Mesendoderm (in vitro differentiated cells): Measurements from ENCODE around the gene BSN. TPM values are rescaled to one million over a fixed set of nuclear protein-coding genes. Genes with fewer than 3 reads are reported as not detected.
A peak's percentile ranks its signal among the peaks of the same experiment; 100 is the strongest.

Experiments
- DNase-seq: peaks from one replicate; pipeline ENCODE4 v3.0.0; 2013
- H2AK5ac ChIP-seq: 2 replicates; pipeline ENCODE4 v1.6.1; 2013; ENCODE audit warnings: low read length, inconsistent platforms
- H2BK120ac ChIP-seq: 2 replicates; pipeline ENCODE4 v1.6.1; 2013; ENCODE audit warnings: low read depth, mild to moderate bottlenecking, low read length, moderate library complexity, mixed read lengths
- H2BK15ac ChIP-seq: replicated peaks from 2 replicates; pipeline ENCODE4 v1.6.1; 2013; ENCODE audit warnings: low read depth, mild to moderate bottlenecking, moderate library complexity
- H2BK5ac ChIP-seq: 2 replicates; pipeline ENCODE4 v1.6.1; 2013; ENCODE audit warnings: low read length, inconsistent platforms
- H3K18ac ChIP-seq: 2 replicates; pipeline ENCODE4 v1.6.1; 2013; ENCODE audit warnings: mild to moderate bottlenecking, low read length, mixed read lengths
- H3K23ac ChIP-seq: one replicate; pipeline ENCODE4 v1.6.1; 2013; ENCODE audit warnings: low read length
- H3K27ac ChIP-seq: 2 replicates; pipeline ENCODE4 v1.5.1; 2013; ENCODE audit warnings: low read depth, mild to moderate bottlenecking, inconsistent platforms, low read length, moderate library complexity
- H3K27me3 ChIP-seq: 2 replicates; pipeline ENCODE4 v1.6.1; 2013; ENCODE audit warnings: low read length, control low read depth, mild to moderate bottlenecking, inconsistent platforms; ENCODE audit not compliant: insufficient read depth, poor library complexity
- H3K36me3 ChIP-seq: 2 replicates; pipeline ENCODE4 v1.6.1; 2013; ENCODE audit warnings: low read length, inconsistent platforms; ENCODE audit not compliant: control insufficient read depth, insufficient read depth
- H3K4ac ChIP-seq: one replicate; pipeline ENCODE4 v1.6.1; 2013; ENCODE audit warnings: low read depth, mild to moderate bottlenecking, low read length, moderate library complexity
- H3K4me1 ChIP-seq: 2 replicates; pipeline ENCODE4 v1.6.1; 2013; ENCODE audit warnings: low read depth, low read length, inconsistent platforms; ENCODE audit not compliant: control insufficient read depth
- H3K4me2 ChIP-seq: 2 replicates; pipeline ENCODE4 v1.6.1; 2013; ENCODE audit warnings: low read length
- H3K4me3 ChIP-seq: 2 replicates; pipeline ENCODE4 v1.5.1; 2013; ENCODE audit warnings: mild to moderate bottlenecking, low read length
- H3K56ac ChIP-seq: one replicate; pipeline ENCODE4 v1.6.1; 2013; ENCODE audit warnings: low read length
- H3K79me1 ChIP-seq: 2 replicates; pipeline ENCODE4 v1.6.1; 2013; ENCODE audit warnings: low read length, inconsistent platforms
- H3K79me2 ChIP-seq: 2 replicates; pipeline ENCODE4 v1.6.1; 2013; ENCODE audit warnings: mild to moderate bottlenecking, low read length; ENCODE audit not compliant: control insufficient read depth, insufficient read depth
- H3K9ac ChIP-seq: 2 replicates; pipeline ENCODE4 v1.6.1; 2013; ENCODE audit warnings: low read length, inconsistent platforms
- H4K5ac ChIP-seq: one replicate; pipeline ENCODE4 v1.6.1; 2013; ENCODE audit warnings: low read length
- H4K8ac ChIP-seq: one replicate; pipeline ENCODE4 v1.6.1; 2013; ENCODE audit warnings: low read depth, mild to moderate bottlenecking, control low read depth, low read length, moderate library complexity
- WGBS: extraction: QIAGEN DNeasy Blood & Tissue Kit; methylation state at CpG from one replicate; pipeline ENCODE4 v1.1.7; 2013; ENCODE audit warnings: low lambda C conversion rate, missing lambda C conversion rate; ENCODE audit not compliant: insufficient coverage; ENCODE audit errors: extremely low coverage; 5-methylcytosine and 5-hydroxymethylcytosine counted together
- polyA plus RNA-seq, 2 experiments: library from polyadenylated mRNA; stranded (reverse); fragments of 200-250 nt; gene quantifications; one replicate each; pipeline ENCODE4 v1.2.3, GENCODE V29; 2013

BSN gene
- 0.38 TPM for polyA plus RNA-seq (2013, experiment 1 of 2)
- polyA plus RNA-seq (2013, experiment 2 of 2), result 0.43 TPM

DNA sequence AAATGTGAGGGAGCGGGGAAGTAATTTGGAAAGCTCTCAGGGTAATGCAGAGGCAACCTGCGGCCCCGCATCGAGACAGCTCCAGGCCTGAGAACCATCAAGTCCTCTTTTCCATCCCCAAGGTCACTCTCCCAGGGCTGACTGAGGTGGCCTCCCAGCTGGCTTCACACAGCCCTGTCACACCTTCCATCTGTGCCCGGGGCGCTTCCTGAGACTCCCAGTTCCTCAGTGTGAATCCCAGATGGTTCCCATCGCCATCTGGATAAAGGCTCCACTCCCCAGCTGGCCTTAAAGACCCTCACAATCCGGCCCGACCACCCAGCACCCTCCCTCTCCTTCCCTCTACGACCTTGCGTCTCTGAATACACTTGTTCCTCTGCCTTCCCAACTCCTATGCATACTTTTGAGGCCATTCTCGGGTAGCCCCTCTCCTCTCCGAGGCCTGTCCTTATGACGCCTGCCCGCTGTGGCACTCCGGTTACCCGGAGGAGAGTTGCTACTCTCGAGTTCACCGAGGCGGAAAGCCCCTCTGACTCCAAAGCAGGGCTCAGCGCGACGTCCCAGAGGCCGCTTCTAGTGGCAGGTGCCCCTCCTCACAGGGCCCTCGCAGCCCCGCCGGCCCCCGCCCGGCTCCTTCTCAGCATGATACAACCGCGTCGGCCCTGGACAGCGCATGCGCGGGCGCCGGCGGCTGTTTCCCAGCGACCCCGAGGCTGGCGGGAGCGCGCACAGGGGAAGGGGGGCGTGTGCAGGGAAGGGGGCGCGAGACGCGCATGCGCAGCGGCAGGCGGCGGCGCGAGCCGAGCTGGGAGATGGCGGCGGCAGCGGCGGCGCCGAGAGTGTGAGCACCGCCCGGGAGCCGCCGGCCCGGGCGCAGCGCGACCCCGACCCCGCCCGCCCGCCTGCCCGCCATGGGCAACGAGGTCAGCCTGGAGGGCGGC, at the start of gene BSN:
BSN (plus strand) TSS at position 786 of the 941 bp plus-strand sequence; CDS start at position 912, 126 bp downstream.
- peak within 1 kb of the TSS; percentile 85 for H3K4me2 ChIP-seq
- peak within 1 kb of the TSS; percentile 69 for H4K8ac ChIP-seq
- no peaks in the 10 kb centered on the region for H3K79me2 ChIP-seq
- peak within 1 kb of the TSS; percentile 60 for H3K9ac ChIP-seq
- no CpG with 5 or more reads among the region's 76 CpGs for WGBS
- H3K18ac ChIP-seq, result peak within 1 kb of the TSS; percentile 55
- peak within 1 kb of the TSS; percentile 82 for H3K56ac ChIP-seq
- peak within 1 kb of the TSS; percentile 4 for H3K27ac ChIP-seq
- H2BK5ac ChIP-seq, result no peak within 1 kb of the TSS
- peaks cover 4% of the 10 kb centered on the region for H3K4me1 ChIP-seq
- H2BK15ac ChIP-seq, result no peak within 1 kb of the TSS
- peak within 1 kb of the TSS; percentile 80 for H3K23ac ChIP-seq
- DNase-seq, result peak; percentile 93
- H3K79me1 ChIP-seq, result no peaks in the 10 kb centered on the region
- no peak within 1 kb of the TSS for H2AK5ac ChIP-seq
- H3K27me3 ChIP-seq, result no peaks in the 10 kb centered on the region
- peak within 1 kb of the TSS; percentile 82 for H3K4me3 ChIP-seq
- H3K36me3 ChIP-seq, result no peaks in the 10 kb centered on the region
- H4K5ac ChIP-seq, result no peak within 1 kb of the TSS
- H3K4ac ChIP-seq, result no peak within 1 kb of the TSS
- H2BK120ac ChIP-seq, result no peak within 1 kb of the TSS

GRCh38 chr3:49506906-49507305, 47.4 kb upstream of the BSN start:
- Histone ChIP-seq H2AK5ac (no peak overlapping the region), H3K56ac (no peak overlapping the region), H4K5ac (no peak overlapping the region), H3K4me2 (no peak overlapping the region), H3K23ac (no peak overlapping the region), H3K4me3 (no peak overlapping the region), H2BK15ac (no peak overlapping the region), H2BK5ac (no peak overlapping the region), H3K79me1 (peaks cover 5% of the 10 kb centered on the region), H3K79me2 (peaks cover 3% of the 10 kb centered on the region), H3K18ac (no peak overlapping the region), H3K4me1 (no peaks in the 10 kb centered on the region), H3K9ac (no peak overlapping the region), H3K27me3 (no peaks in the 10 kb centered on the region), H3K27ac (no peak overlapping the region), H3K36me3 (peaks cover 2% of the 10 kb centered on the region), H2BK120ac (no peak overlapping the region), H3K4ac (no peak overlapping the region), H4K8ac (no peak overlapping the region)
- WGBS, result no CpG with 5 or more reads among the region's 3 CpGs
- DNase-seq, result no peak

DNA sequence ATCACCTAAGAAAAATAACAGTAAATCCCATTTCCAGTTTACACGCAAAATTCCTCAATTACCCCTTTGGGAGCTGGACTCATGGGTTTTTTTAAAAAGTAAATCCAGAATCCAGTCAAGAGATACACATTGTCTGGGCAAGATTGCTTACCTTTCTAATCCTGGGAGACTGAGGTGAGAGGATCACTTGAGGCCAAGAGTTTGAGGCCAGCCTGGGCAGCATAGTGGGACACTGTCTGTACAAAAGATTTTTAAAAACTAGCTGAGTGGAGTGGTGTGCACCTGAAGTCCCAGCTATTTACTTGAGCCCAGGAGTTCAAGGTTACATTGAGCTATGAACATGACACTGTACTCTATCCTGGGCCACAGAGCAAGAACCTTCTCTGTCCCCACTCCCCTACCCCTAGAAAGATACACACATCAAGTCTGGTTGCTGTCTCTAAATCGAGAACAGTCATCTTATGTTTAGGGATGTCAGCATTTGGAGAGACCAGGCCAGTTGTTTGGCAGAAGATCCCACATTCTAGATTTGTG, 45.2 kb upstream of the BSN start:
- Histone ChIP-seq H3K23ac (no peak overlapping the region), H3K27ac (no peak overlapping the region), H2BK120ac (no peak overlapping the region), H4K5ac (no peak overlapping the region), H3K4ac (no peak overlapping the region), H4K8ac (no peak overlapping the region), H3K4me1 (no peaks in the 10 kb centered on the region), H3K18ac (no peak overlapping the region), H2BK15ac (no peak overlapping the region), H3K56ac (no peak overlapping the region), H3K36me3 (peaks cover 2% of the 10 kb centered on the region), H3K27me3 (no peaks in the 10 kb centered on the region), H3K79me1 (peaks cover 5% of the 10 kb centered on the region), H2BK5ac (no peak overlapping the region), H2AK5ac (no peak overlapping the region), H3K9ac (no peak overlapping the region), H3K4me2 (no peak overlapping the region), H3K4me3 (no peak overlapping the region), H3K79me2 (peaks cover 2% of the 10 kb centered on the region)
- DNase-seq, result no peak
- WGBS, result no CpG with 5 or more reads among the region's 2 CpGs

DNA sequence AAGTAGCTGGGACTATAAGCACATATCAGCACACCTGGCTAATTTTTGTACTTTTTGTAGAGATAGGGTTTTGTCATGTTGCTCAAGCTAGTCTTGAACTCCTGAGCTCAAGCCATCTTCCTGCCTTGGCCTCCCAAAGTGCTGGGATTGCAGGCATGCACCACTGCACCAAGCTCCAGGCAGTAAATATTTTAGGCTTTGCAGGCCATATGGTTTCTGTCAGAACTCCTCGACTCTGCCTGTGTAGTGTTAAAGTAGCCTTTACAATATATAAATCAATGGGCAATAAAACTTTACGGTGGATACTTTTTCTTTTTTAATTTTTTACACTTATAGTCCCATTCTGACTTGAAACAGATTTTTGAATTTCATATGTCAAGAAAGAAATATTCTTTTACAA, 42.6 kb upstream of the BSN start:
- H3K36me3 ChIP-seq, result peaks cover 2% of the 10 kb centered on the region
- no peak overlapping the region for H3K23ac ChIP-seq
- WGBS, result no CpG with 5 or more reads among the region's 2 CpGs

DNA sequence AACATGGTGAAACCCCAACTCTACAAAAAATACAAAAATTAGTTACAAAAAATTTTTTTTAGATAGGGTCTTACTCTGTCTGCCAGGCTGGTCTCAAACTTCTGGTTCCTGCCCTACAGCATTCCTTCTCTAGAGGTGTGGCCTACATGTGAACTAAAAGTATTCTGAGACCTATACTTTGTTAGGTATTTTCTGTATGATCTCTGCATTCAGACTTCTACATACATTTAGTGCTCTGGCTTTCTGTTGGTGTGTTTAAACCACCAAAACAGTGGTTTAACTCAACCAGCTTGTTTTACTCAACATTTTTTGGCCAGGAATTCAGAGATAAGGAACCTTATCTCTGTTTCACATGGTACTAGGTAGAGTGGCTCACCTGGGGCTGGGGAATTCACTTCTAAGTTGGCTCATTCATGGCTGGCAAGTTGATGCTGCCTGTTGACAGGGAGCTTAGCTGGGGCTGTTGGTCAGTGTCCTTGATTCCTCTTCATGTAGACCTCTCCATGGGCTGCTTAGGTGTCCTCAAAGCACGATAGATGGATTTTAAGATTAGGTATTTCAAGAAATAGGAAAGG, 41.4 kb upstream of the BSN start:
- Histone ChIP-seq H4K8ac (no peak overlapping the region), H3K79me1 (peaks cover 11% of the 10 kb centered on the region), H3K27ac (no peak overlapping the region), H3K56ac (no peak overlapping the region), H3K4me2 (no peak overlapping the region), H3K9ac (no peak overlapping the region), H3K18ac (no peak overlapping the region), H3K4me1 (no peaks in the 10 kb centered on the region), H3K23ac (no peak overlapping the region), H3K79me2 (peaks cover 2% of the 10 kb centered on the region), H3K4me3 (no peak overlapping the region), H2BK5ac (no peak overlapping the region), H4K5ac (no peak overlapping the region), H3K27me3 (no peaks in the 10 kb centered on the region), H3K36me3 (peaks cover 8% of the 10 kb centered on the region), H3K4ac (no peak overlapping the region), H2BK120ac (no peak overlapping the region), H2BK15ac (no peak overlapping the region), H2AK5ac (no peak overlapping the region)
- WGBS, result no CpG with 5 or more reads among the region's 1 CpG
- peak; percentile 40 for DNase-seq

More for the DNA sequence above, 42.6 kb upstream of the BSN start:
- Histone ChIP-seq H3K56ac (no peak overlapping the region), H3K79me2 (peaks cover 2% of the 10 kb centered on the region), H3K18ac (no peak overlapping the region), H2BK120ac (no peak overlapping the region), H3K27me3 (no peaks in the 10 kb centered on the region), H3K4me2 (no peak overlapping the region), H2BK5ac (no peak overlapping the region), H2BK15ac (no peak overlapping the region), H3K4me3 (no peak overlapping the region), H3K27ac (no peak overlapping the region), H3K79me1 (peaks cover 8% of the 10 kb centered on the region), H3K9ac (no peak overlapping the region), H4K8ac (no peak overlapping the region), H4K5ac (no peak overlapping the region), H3K4ac (no peak overlapping the region), H3K4me1 (no peaks in the 10 kb centered on the region), H2AK5ac (no peak overlapping the region)
- no peak for DNase-seq
